ENCODE measurements around the gene CD163L1.

CD163L1 gene

GRCh38 chr12:7324176-7324575, 119.8 kb downstream of the CD163L1 start:
- DNase-seq (ENCODE audit: low spot score), result no peak

- no peak for DNase-seq (ENCODE audit: low spot score)
These were observed 121.4 kb downstream of the CD163L1 start for GRCh38 chr12:7322599-7322998.

GRCh38 chr12:7321624-7322023, 122.3 kb downstream of the CD163L1 start:
- DNase-seq (ENCODE audit: low spot score), result no peak

- DNase-seq (ENCODE audit: low spot score), result no peak
These were observed 124.0 kb downstream of the CD163L1 start for GRCh38 chr12:7319930-7320329.

- DNase-seq (ENCODE audit: low spot score), result no peak
These were observed 133.9 kb downstream of the CD163L1 start for GRCh38 chr12:7310070-7310469.

All from COLO829 (cell line).